Activated T-helper 17 cell treated with anti-CD3 and anti-CD28 coated beads, Interleukin-2, amount 50 U/mL, for 72 hours (primary cell): ENCODE data around the gene DFFA. TPM values are rescaled to one million over a fixed set of nuclear protein-coding genes. Genes with fewer than 3 reads are reported as not detected.
A peak's percentile ranks its signal among the peaks of the same experiment; 100 is the strongest.
"Not testable (repeated sequence)": the region's sequence is repeated elsewhere in the genome, so short reads cannot be mapped to it uniquely, and the experiment has no call there.

Experiments
- ATAC-seq: fragments of 150-1000 bp; cut with Tn5 transposase; replicated peaks from 2 replicates; pipeline ENCODE4 v1.10.0; 2021; ENCODE audit warnings: mild to moderate bottlenecking, moderate library complexity
- H3K27ac Mint-ChIP-seq: one replicate; pipeline ENCODE4 v1.8.0; 2022; ENCODE audit warnings: mixed read lengths
- H3K27me3 Mint-ChIP-seq: one replicate; pipeline ENCODE4 v1.8.0; 2022; ENCODE audit warnings: mixed read lengths
- H3K36me3 Mint-ChIP-seq: one replicate; pipeline ENCODE4 v1.8.0; 2022; ENCODE audit warnings: low read depth, mild to moderate bottlenecking, mixed read lengths
- H3K4me1 Mint-ChIP-seq: one replicate; pipeline ENCODE4 v1.8.0; 2022; ENCODE audit warnings: mixed read lengths
- H3K4me3 Mint-ChIP-seq: one replicate; pipeline ENCODE4 v1.8.0; 2022; ENCODE audit warnings: mild to moderate bottlenecking, mixed read lengths
- H3K9me3 Mint-ChIP-seq: one replicate; pipeline ENCODE4 v1.8.0; 2022; ENCODE audit warnings: mixed read lengths
- total RNA-seq, 2 donors: library from RNA; stranded (reverse); gene quantifications; one replicate each; pipeline ENCODE4 v1.2.3, GENCODE V29; 2022

Gene DFFA
- total RNA-seq, 2 donors from 2014 or later, result 27.4 to 54.5 TPM

GRCh38 chr1:10459184-10459583 is 13.1 kb downstream of the DFFA start:
- Mint-ChIP-seq H3K4me3 (no peak overlapping the region), H3K36me3 (peaks cover 69% of the 10 kb centered on the region)

GRCh38 chr1:10457875-10458274 is 14.5 kb downstream of the DFFA start:
- H3K27ac Mint-ChIP-seq, result no peak overlapping the region
- peaks cover 56% of the 10 kb centered on the region for H3K36me3 Mint-ChIP-seq
- no peaks in the 10 kb centered on the region for H3K4me1 Mint-ChIP-seq
- no peaks in the 10 kb centered on the region for H3K27me3 Mint-ChIP-seq
- H3K9me3 Mint-ChIP-seq, result no peaks in the 10 kb centered on the region
- no peak for ATAC-seq
- no peak overlapping the region for H3K4me3 Mint-ChIP-seq

More at GRCh38 chr1:10459184-10459583, 13.1 kb downstream of the DFFA start:
- Mint-ChIP-seq H3K27me3 (no peaks in the 10 kb centered on the region), H3K9me3 (no peaks in the 10 kb centered on the region), H3K4me1 (no peaks in the 10 kb centered on the region), H3K27ac (no peak overlapping the region)
- no peak for ATAC-seq

- H3K4me3 Mint-ChIP-seq, H3K9me3 Mint-ChIP-seq, ATAC-seq, H3K27me3 Mint-ChIP-seq, H3K27ac Mint-ChIP-seq, H3K4me1 Mint-ChIP-seq: not testable (repeated sequence)
- H3K36me3 Mint-ChIP-seq, result peaks cover 52% of the 10 kb centered on the region
These were observed 14.9 kb downstream of the DFFA start for GRCh38 chr1:10457462-10457861.

- Mint-ChIP-seq H3K27me3 (no peaks in the 10 kb centered on the region), H3K4me3 (no peak overlapping the region), H3K4me1 (no peaks in the 10 kb centered on the region), H3K27ac (no peak overlapping the region), H3K9me3 (no peaks in the 10 kb centered on the region), H3K36me3 (peaks cover 44% of the 10 kb centered on the region)
- ATAC-seq, result no peak
These were observed 15.7 kb downstream of the DFFA start for GRCh38 chr1:10456661-10457060.

- no peak overlapping the region for H3K4me3 Mint-ChIP-seq
- ATAC-seq, result no peak
- no peak overlapping the region for H3K27ac Mint-ChIP-seq
- peaks cover 38% of the 10 kb centered on the region for H3K36me3 Mint-ChIP-seq
- no peaks in the 10 kb centered on the region for H3K4me1 Mint-ChIP-seq
- H3K9me3 Mint-ChIP-seq, result no peaks in the 10 kb centered on the region
- no peaks in the 10 kb centered on the region for H3K27me3 Mint-ChIP-seq
These were observed 16.3 kb downstream of the DFFA start for GRCh38 chr1:10456048-10456447.

- H3K4me3 Mint-ChIP-seq, result no peak overlapping the region
- no peaks in the 10 kb centered on the region for H3K4me1 Mint-ChIP-seq
- H3K27me3 Mint-ChIP-seq, result no peaks in the 10 kb centered on the region
- ATAC-seq, result no peak
- H3K36me3 Mint-ChIP-seq, result peaks cover 6% of the 10 kb centered on the region
- H3K9me3 Mint-ChIP-seq, result no peaks in the 10 kb centered on the region
- H3K27ac Mint-ChIP-seq, result no peak overlapping the region
These were observed 21.0 kb downstream of the DFFA start for GRCh38 chr1:10451287-10451686.

- H3K4me3 Mint-ChIP-seq, result no peak overlapping the region
- H3K27ac Mint-ChIP-seq, result no peak overlapping the region
- no peaks in the 10 kb centered on the region for H3K9me3 Mint-ChIP-seq
- ATAC-seq, result no peak
- H3K4me1 Mint-ChIP-seq, result no peaks in the 10 kb centered on the region
- H3K36me3 Mint-ChIP-seq, result peaks cover 1% of the 10 kb centered on the region
- no peaks in the 10 kb centered on the region for H3K27me3 Mint-ChIP-seq
These were observed 21.5 kb downstream of the DFFA start for GRCh38 chr1:10450836-10451235.

GRCh38 chr1:10450156-10450814 is 22.0 kb downstream of the DFFA start:
- Mint-ChIP-seq H3K4me3 (no peak overlapping the region), H3K4me1 (no peaks in the 10 kb centered on the region), H3K9me3 (no peaks in the 10 kb centered on the region), H3K27me3 (no peaks in the 10 kb centered on the region), H3K27ac (no peak overlapping the region), H3K36me3 (no peaks in the 10 kb centered on the region)
- no peak for ATAC-seq

- no peaks in the 10 kb centered on the region for H3K27me3 Mint-ChIP-seq
- H3K36me3 Mint-ChIP-seq, result no peaks in the 10 kb centered on the region
- H3K4me1 Mint-ChIP-seq, result no peaks in the 10 kb centered on the region
- H3K27ac Mint-ChIP-seq, result no peak within 1 kb of the TSS
- no peak within 1 kb of the TSS for H3K4me3 Mint-ChIP-seq
- no peak for ATAC-seq
- no peaks in the 10 kb centered on the region for H3K9me3 Mint-ChIP-seq
These were observed 22.6 kb downstream of the DFFA start, which contains the start of gene CORT for GRCh38 chr1:10449751-10450150. Gene CORT, plus strand, starts transcription at chr1:10450031. Its CDS starts 193 bp downstream, at chr1:10450224.

GRCh38 chr1:10446790-10447422 is 25.4 kb downstream of the DFFA start:
- H3K27ac Mint-ChIP-seq, result no peak overlapping the region
- H3K9me3 Mint-ChIP-seq, result no peaks in the 10 kb centered on the region
- H3K4me3 Mint-ChIP-seq, result no peak overlapping the region
- no peaks in the 10 kb centered on the region for H3K27me3 Mint-ChIP-seq
- ATAC-seq, result no peak
- no peaks in the 10 kb centered on the region for H3K36me3 Mint-ChIP-seq
- H3K4me1 Mint-ChIP-seq, result no peaks in the 10 kb centered on the region

- Mint-ChIP-seq H3K4me3 (no peak overlapping the region), H3K4me1 (no peaks in the 10 kb centered on the region), H3K9me3 (no peaks in the 10 kb centered on the region), H3K36me3 (peaks cover 5% of the 10 kb centered on the region), H3K27me3 (no peaks in the 10 kb centered on the region), H3K27ac (no peak overlapping the region)
- ATAC-seq, result peak; percentile 72
These were observed 27.4 kb downstream of the DFFA start for GRCh38 chr1:10444795-10445397.

GRCh38 chr1:10444248-10444647 is 28.1 kb downstream of the DFFA start:
- H3K27me3 Mint-ChIP-seq, result no peaks in the 10 kb centered on the region
- no peaks in the 10 kb centered on the region for H3K9me3 Mint-ChIP-seq
- ATAC-seq, result no peak
- peaks cover 5% of the 10 kb centered on the region for H3K36me3 Mint-ChIP-seq
- no peak overlapping the region for H3K4me3 Mint-ChIP-seq
- no peak overlapping the region for H3K27ac Mint-ChIP-seq
- H3K4me1 Mint-ChIP-seq, result no peaks in the 10 kb centered on the region

- Mint-ChIP-seq H3K4me1 (no peaks in the 10 kb centered on the region), H3K27me3 (no peaks in the 10 kb centered on the region), H3K4me3 (no peak overlapping the region), H3K27ac (no peak overlapping the region), H3K36me3 (peaks cover 5% of the 10 kb centered on the region), H3K9me3 (no peaks in the 10 kb centered on the region)
- ATAC-seq, result no peak
These were observed 31.5 kb downstream of the DFFA start for GRCh38 chr1:10440794-10441193.

GRCh38 chr1:10440305-10440704 is 32.0 kb downstream of the DFFA start:
- H3K27me3 Mint-ChIP-seq, result no peaks in the 10 kb centered on the region
- H3K27ac Mint-ChIP-seq, result no peak overlapping the region
- peaks cover 5% of the 10 kb centered on the region for H3K36me3 Mint-ChIP-seq
- H3K4me3 Mint-ChIP-seq, result no peak overlapping the region
- no peaks in the 10 kb centered on the region for H3K4me1 Mint-ChIP-seq
- H3K9me3 Mint-ChIP-seq, result no peaks in the 10 kb centered on the region
- no peak for ATAC-seq

- no peaks in the 10 kb centered on the region for H3K9me3 Mint-ChIP-seq
- no peak overlapping the region for H3K27ac Mint-ChIP-seq
- H3K27me3 Mint-ChIP-seq, result no peaks in the 10 kb centered on the region
- peaks cover 5% of the 10 kb centered on the region for H3K36me3 Mint-ChIP-seq
- H3K4me1 Mint-ChIP-seq, result no peaks in the 10 kb centered on the region
- no peak for ATAC-seq
- H3K4me3 Mint-ChIP-seq, result no peak overlapping the region
These were observed 33.6 kb downstream of the DFFA start for GRCh38 chr1:10438677-10439163.
